RWPE1 (cell line): Measurements from ENCODE around the gene MYH6.

Experiments
- CTCF ChIA-PET: fragments of 350-600 bp; sonication (Branson Sonifier 250); formaldehyde crosslinking; extraction: SDS; loops from one replicate; lab custom pipeline; 2021; lab: Yijun Ruan, JAX
- POLR2A ChIA-PET: fragments of 400-600 bp; formaldehyde crosslinking; extraction: SDS; loops from one replicate; lab custom pipeline; 2020; ENCODE audit warnings: antibody characterized with exemption; ENCODE audit not compliant: low non-redundant PET; lab: Yijun Ruan, JAX
- DNase-seq: peaks from one replicate; pipeline ENCODE4 v3.0.0; 2012; ENCODE audit warnings: low spot score
- H3K27ac ChIP-seq: fragments of 450-650 bp; 2 replicates; pipeline ENCODE4 v1.5.1; 2017
- CTCF ChIP-seq: fragments of 450-650 bp; conservative IDR thresholded peaks from 2 replicates; pipeline ENCODE4 v1.5.1; 2017; ENCODE audit warnings: low read depth, mild to moderate bottlenecking

MYH6 gene

DNA sequence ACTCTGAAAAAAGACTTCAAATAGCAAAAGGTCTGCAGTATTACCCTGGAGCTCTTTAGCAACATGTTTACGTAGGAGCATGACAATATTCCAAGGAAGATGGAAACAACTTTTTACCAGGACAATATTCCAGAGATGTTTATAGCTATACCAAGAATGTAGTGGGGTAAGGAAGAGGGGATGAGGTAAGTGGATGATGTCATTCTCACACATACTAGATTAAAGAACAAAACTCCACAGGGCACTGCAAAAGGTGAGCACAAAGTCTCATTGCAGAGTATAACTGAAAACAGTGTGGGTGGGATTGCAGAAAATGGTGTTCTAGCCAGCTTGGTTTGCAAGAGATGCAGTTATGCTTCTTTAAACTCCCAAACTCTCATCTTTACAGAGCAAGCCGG is 22.8 kb downstream of the MYH6 start:
- ChIA-PET CTCF (interaction anchor here (1.0 to 1.5 kb wide), 2 partner anchors 25 to 31 kb away, joined by 3 to 5 read pairs; no protein-coding TSS in a partner anchor), POLR2A (no interaction called here)
- H3K27ac ChIP-seq: no peak overlapping the region
- TF ChIP-seq CTCF: no peak
- no peak for DNase-seq

- ChIA-PET POLR2A (interaction anchor here (0.6 kb wide), 1 partner anchor 59 kb away, joined by 6 read pairs; no protein-coding TSS in a partner anchor), CTCF (interaction anchor here (1.0 to 1.5 kb wide), 2 partner anchors 24 to 30 kb away, joined by 3 to 5 read pairs; no protein-coding TSS in a partner anchor)
- no peak overlapping the region for H3K27ac ChIP-seq
- DNase-seq: no peak
- no peak for TF ChIP-seq CTCF
These were observed 23.6 kb downstream of the MYH6 start for GRCh38 chr14:23384364-23385080.

GRCh38 chr14:23382731-23383440 is 25.2 kb downstream of the MYH6 start:
- CTCF ChIA-PET: interaction anchor here (0.6 kb wide), 1 partner anchor 790 kb away, joined by 3 read pairs; no protein-coding TSS in a partner anchor
- POLR2A ChIA-PET: interaction anchor here (0.5 to 0.6 kb wide), 2 partner anchors 13 to 125 kb away, joined by 3 read pairs; no protein-coding TSS in a partner anchor
- DNase-seq: no peak
- no peak for TF ChIP-seq CTCF
- H3K27ac ChIP-seq: no peak overlapping the region

- ChIA-PET POLR2A (no interaction called here), CTCF (interaction anchor here (0.6 kb wide), 1 partner anchor 790 kb away, joined by 3 read pairs; no protein-coding TSS in a partner anchor)
- no peak for TF ChIP-seq CTCF
- no peak overlapping the region for H3K27ac ChIP-seq
- DNase-seq: no peak
These were observed 25.8 kb downstream of the MYH6 start for GRCh38 chr14:23382276-23382675.

DNA sequence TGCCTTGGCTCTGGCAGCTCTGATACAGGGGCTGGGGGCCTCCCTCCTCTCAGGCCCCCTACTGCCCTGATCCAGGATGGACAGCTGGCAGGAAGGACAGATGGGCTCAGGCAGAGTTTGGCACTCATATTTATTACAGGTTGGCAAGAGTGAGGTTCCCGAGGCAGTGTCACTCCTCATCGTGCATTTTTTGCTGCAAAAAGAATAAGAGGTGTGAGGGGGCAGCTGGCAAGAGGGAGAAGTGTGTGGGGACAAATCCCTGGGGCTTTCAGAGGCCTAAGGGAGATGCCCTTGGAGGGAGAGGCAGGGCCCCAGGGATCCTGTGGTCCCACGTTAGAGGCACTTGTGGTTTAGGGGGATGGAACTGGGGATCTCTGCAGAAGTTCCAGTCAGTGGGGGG is 26.2 kb downstream of the MYH6 start:
- ChIA-PET POLR2A (no interaction called here), CTCF (no interaction called here)
- no peak overlapping the region for H3K27ac ChIP-seq
- no peak for TF ChIP-seq CTCF
- DNase-seq: no peak

DNA sequence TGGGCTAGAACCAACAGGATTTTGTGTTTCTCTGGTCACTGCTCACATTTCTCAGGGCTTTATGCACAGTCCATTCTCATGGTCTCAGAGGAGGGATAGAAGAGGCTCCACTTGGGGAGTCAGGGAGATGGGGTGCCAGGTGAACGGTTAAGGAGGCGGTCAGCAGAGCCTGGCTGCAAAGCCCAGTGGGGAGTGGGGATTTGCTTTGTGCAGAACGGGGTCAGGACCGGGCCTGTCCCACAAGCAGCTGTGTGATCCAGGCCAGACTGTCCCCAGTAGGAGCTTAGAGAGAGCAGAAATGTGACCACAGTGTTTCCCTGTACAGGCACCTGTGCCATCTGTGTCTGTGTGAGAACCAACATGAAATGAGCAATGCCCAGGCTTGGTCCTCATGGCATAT is 27.1 kb downstream of the MYH6 start:
- TF ChIP-seq CTCF: no peak
- DNase-seq: no peak
- ChIA-PET POLR2A (no interaction called here), CTCF (interaction anchor here (0.6 to 2.8 kb wide), 12 partner anchors 8 to 240 kb away, joined by 3 to 34 read pairs (median 8); no protein-coding TSS in a partner anchor)
- no peak overlapping the region for H3K27ac ChIP-seq
